NCI-H1436 treated with DMSO at 0.1 percent for 48 hours (cell line): ENCODE measurements around the gene CIPC.

ENCODE experiments used
- DNase-seq: peaks from one replicate; lab custom pipeline; 2025; lab: John Stamatoyannopoulos, UW

The CIPC gene

DNA sequence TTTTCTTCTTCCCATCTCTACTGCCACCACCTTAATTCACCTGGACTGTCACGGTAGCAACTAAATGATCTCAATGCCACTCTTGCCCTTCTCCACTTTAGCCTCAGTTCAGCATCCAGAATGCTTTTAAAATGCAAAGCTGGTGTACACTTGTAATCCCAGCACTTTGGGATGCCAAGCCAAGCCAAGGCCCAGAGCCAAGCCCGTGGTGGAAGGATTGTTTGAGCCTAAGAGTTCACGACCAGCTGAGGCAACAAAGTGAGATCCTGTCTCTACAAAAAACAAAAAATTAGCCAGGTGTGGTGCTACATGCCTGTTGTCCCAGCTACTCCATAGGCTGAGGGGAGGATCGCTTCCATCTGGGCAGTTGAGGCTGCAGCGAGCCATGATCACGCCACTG is 5.9 kb downstream of the CIPC start:
- DNase-seq = no peak

DNA sequence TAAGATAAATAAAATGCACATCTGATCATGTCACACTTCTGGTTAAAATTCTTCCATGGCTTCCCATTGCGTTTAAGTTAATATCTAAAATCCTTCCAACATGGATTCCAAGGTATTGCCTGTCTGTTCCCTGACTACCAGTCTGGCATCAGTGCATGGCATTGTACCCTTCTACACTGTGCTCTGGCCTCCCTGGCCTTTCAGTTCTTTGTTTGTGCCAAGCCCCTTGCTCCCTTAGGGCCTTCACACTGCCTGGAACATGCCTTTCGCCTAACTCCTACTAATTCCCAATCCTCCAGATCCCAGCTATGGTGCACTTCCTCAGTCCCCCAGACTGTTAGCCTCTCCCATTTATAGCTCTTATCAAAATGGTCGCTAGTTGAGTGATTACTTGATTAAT is 6.3 kb downstream of the CIPC start:
- DNase-seq = no peak

DNA sequence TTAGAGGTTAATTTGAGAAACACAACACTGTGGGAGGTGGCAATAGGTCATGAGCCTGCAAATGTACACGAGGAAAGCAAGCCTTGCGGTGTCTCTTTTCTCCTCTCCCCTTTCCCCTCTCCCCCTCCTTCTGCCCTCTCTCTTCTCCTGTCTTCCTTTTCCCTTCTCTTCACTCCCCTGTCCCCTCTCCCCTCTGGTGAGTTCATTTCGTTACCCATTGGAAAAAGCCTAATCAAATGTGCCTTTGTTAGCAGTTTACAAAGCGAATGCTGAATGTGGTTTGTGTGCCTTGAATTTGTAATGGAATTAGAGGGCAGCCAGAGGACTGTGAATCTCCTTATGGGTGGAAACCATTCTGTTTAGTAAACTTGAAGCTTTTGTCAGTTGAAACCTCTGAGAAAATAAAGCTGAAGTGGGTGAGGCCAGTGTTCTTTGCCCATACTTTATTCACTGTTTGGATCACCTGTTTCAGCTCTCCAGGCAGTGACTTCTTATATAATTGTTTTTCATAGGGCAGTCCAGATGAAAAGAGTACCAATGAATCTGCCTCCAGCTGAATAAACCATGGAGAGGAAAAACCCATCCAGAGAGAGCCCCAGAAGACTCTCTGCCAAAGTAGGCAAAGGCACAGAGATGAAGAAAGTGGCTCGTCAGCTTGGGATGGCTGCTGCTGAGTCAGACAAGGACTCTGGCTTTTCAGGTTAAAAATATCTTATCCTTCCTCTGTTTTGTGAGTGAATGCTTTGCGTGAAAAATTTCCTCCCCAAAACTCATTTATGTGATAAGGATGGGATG is 7.3 kb downstream of the CIPC start:
- no peak for DNase-seq

DNA sequence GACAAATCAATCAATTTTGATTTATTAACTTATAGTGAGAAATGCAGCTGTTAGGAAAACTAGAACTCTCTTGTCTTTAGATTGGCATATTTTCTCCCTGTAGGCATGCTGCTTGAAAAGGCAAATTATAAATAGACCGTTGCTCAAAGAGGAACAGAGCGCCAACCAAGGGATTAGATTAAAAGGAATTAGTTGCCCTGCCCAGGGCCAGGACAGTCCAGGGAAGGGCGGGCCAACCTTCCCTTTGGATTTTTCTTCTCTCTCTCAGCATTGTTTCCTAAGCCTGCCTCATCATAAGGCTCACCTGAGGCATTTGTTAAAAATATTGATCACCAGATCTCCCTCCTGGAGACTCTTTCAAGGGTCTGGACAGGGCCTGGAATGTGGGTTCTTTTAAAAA is 8.6 kb downstream of the CIPC start:
- DNase-seq = no peak

DNA sequence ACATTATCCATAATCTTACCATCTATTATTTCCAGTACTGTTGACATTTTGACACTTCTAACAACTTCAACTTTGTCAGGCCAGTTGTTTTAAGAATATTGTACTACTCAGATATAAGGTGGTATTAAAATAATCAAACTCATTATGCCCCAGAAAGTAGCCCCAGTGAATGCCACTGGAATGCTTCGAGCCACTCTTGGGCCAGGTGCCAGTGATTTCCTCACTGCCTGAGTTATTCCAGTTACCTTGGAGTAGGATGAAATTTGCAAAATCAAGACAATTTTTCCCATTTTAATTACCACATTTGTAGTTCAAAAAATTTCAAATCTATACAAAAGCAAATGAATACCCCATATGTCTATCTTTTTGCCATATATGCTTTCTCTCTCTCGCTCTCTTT is 9.2 kb downstream of the CIPC start:
- DNase-seq = no peak

DNA sequence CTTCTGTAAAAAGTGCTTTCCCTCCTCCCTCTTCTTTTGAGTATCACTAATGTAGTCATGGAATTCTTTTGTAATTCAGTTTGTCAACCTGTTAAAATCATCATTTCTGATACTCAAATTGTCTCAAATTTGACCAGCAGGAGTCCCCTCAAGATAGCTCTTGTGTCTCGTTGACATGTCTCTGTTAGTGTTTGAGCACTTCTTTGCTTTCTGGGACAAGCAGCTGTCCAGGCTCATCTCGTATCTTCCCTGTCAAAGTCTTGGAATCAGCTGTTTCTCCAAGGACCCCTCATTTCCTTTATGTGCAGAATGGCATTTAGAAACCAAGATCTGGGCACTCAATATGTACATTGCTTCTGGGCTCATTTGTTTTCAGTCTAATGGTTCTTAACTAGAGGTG is 10.7 kb downstream of the CIPC start:
- no peak for DNase-seq

DNA sequence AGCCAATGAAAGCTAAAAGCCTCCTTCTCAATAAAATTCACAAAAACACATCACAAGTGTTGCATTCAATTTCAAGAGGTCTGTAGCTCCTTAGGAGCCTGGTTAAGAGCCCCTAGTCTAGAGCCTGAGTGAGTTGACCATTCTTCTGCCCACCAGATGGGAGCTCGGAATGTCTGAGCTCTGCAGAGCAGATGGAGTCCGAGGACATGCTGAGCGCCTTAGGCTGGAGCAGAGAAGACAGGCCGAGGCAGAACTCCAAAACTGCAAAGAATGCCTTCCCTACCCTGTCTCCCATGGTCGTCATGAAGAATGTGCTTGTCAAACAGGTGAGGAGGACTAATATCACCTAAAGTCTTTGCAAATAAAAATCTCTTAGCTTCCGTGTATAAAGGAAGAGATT is 11.6 kb downstream of the CIPC start:
- DNase-seq = no peak

DNA sequence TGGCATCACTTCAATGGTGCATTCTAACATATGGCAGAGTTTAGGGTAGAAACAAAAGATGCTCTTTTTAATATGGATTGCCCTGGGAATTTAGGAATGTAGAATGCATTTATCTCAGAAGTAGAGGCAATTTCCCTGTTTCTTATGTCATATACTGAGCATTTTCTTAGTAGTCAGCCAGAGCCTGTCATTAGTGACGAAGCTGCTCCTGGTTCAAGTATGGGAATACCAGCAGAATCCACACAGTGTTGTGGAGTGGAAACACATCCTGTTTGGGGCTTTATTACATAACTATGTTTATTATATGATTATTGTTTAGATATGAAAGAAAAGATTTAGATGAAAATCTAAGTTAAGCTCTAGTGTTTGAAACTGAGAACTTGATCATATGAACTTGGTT is 12.2 kb downstream of the CIPC start:
- no peak for DNase-seq

DNA sequence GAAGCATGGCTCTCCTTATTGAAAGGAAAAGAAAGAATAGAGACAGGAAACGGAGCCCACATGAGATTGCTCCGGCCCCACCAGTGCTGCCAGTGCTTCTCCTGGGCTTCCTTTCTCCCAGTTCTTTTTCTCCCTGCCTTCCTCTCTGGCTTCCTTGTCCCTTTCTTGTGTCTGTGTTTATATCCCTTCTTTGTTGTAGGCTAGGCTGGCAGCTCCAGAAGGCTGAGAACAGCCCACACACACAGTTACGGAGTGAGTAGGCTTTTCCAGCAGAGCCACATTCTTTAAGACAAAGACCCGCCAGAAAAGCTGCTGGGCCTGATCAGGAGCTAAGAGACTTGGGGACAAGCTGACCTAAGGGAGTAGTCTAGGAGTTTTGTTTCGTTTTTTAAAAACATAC is 13.0 kb downstream of the CIPC start:
- DNase-seq = no peak

DNA sequence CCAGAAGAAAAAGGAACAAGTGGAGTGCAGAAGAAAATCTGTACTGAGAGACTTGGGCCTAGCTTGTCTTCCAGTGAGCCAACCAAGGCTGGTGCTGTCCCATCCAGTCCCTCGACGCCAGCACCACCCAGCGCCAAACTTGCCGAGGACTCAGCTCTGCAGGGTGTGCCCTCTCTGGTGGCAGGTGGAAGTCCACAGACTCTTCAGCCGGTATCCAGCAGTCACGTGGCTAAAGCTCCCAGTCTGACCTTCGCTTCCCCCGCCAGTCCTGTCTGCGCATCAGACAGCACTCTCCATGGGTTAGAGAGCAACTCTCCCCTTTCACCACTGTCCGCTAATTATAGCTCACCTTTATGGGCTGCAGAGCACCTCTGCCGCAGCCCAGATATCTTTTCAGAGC is 15.6 kb downstream of the CIPC start:
- DNase-seq = no peak

DNA sequence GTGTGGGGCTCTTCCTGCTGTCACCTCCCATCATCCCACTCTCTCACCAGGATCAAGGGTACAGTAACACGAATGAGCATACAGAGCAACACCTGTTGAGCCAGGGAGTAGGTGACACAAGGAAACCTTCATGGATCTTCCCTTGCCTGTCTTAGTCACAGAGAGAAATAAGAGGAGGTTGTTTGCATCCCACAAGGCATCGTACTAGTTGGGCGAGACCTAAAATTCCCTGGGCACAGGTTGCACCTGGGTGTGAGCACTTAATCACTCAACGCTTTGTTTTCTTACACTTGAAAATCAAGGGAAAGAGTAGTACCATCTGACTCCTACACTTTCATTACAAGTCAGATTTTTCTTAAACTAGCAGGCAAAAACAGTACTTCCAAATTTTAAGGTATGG is 16.6 kb downstream of the CIPC start:
- no peak for DNase-seq

DNA sequence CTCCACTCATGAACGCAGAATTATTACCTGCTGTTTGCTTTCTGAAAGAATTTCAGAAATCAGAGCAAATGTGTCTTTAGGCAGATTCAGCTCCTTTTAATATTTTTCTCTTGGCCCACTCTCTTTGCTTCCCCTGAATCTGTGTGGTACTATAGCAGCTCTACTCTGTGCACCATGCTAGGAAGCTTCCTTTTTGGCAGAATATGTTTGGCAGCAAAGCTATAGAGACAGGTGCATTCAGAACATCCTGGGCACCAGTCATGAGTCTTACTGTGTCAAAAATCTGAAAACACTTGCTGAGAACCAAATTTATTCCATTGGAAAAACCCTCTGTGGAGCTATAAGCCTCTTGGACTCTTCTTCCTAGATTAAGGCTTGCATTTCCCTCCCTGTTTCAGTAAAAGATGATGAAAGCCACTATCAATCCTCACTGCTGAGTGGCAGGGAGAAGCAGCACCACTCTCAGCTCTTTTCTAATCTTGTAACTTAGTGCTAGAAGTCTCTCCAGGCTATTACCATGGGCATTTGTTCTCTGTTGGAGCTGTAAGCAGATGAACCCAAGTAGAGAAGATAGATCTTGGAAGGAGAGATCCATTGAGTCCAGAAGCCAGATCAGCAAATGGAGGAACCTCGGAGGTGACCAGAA is 18.2 kb downstream of the CIPC start:
- no peak for DNase-seq

DNA sequence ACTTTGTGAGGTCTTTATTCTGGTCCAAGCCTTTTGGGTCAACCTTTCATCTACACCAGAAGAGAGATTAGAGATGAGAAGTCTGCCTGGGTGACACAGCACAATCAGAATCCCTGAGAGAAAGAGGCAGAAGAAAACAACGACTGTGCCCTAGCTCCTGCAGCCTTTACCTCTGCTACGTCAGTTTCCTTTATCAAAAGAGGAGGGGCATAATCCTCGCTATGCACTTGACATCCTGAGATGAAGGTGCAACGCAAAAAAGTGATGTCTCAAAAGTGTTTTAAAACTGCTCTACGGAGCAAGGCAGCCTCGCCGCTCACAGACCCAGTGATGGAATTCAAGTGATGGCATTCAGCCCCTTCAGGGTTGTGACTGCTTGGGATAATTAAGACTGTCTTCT is 21.8 kb downstream of the CIPC start:
- no peak for DNase-seq

DNA sequence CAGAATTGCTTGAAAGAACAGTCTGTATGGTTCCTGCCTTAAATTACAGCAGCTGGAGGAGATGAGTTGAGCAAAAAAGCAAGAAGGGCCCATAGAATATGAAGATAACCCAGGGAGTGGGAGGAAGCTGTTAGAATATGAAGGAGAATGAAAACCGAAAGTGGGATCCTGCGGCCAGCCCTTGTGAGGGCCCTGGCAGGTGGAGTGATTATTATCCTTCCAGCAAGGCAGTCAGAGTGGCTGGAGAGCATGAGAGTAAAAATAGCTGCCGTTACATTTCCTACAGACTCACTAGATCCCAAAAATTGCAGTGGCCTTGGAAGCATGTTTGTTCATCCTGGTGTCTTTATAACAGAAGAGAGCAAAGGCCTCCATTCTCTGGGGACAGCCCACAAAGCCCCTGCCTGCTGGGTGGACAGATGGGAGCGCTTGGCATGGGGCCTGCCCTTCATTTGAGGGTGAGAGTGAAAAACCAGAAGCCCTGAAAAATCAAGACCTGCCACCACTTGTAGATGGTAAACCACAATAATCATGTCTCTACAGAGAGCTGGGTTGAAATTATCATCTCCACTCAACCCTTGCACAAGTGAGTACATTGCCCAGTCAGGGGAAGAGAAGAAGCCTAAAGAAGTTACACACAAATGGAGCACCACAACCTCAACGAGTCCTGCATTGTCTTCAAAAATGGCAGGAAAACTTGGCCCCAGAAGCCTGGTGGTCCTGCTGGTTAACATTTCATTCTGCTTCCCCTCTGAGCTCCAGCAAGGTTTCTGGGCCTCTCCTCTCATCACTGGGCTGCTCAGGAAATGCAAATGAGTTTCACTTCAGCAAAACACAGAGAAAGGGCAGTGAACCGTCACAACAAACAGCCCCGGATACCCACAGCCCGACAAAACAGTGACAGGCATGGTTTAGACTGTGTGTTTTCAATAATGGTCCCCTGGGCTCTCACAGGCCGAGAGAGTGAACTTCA is 23.0 kb downstream of the CIPC start:
- DNase-seq = no peak

DNA sequence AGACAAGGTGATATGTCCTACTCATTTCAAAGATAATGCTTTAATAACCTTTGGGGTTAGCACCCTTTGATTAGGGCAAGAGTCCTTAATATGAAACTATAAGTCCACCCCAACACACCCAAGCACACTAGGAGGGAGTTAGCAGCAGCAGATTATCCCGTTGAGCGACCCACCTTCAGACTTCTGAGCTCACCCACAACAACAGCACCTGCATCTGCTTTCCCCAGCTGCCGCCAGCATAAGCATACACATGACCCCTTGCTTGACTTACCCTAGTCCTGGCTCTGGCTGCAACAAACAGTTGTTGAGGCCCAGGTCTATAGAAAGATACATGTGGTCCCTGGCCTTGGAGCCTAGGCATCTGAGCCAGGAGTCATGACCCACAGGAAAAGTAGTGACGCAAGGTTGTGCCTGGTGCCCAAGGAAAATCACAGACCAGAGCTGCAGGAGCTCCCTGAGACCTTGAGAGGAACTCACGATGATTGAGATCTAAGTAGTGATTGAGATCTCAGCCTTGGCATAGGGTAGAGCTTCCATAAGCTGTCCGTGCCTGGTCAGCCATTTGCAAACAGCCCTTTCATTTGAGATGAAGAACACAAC is 24.6 kb downstream of the CIPC start:
- DNase-seq = no peak

DNA sequence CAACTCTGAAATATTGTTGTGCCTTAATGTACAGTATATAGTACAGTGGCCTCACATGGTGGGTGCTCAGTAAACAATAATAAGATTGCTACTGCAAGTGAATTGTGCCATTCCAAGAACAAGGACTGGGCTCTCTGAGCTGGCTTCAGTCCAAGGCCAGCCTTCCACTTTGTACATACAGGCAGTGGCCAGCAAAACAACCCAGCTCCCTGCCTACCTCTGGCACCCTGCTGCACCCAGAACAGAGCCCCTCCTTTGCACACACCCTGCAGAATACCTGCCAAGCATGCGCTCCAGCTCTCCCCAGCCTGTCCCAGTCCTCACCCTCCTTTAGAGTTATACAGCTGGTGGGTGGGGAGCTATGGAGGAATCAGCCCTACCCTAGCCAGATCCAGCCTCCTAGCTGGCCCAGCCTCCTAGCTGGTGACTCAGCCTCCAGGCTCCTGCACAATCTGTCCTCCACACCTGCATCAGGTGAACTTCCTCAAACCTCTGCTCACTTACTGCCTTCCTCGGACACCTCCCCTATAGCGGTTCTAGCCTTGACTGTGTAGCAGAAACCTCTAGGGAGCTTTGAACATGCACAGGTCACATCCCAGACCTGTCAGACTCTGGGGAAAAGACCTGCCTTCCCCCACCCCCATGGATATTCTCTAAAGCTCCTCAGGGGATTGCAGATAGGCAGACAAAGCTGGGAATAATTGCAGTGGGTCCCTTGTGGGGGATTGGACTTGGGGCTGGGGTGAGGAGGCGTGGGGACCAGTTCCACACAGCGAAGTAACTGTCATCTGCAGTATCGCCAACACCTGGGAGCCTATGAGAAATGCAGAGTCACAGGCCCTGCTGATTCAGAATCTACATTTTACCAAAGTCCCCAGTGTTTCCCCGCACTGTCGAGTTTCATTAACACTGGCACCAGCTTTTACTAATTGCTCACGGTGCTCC is 25.6 kb downstream of the CIPC start:
- no peak for DNase-seq

DNA sequence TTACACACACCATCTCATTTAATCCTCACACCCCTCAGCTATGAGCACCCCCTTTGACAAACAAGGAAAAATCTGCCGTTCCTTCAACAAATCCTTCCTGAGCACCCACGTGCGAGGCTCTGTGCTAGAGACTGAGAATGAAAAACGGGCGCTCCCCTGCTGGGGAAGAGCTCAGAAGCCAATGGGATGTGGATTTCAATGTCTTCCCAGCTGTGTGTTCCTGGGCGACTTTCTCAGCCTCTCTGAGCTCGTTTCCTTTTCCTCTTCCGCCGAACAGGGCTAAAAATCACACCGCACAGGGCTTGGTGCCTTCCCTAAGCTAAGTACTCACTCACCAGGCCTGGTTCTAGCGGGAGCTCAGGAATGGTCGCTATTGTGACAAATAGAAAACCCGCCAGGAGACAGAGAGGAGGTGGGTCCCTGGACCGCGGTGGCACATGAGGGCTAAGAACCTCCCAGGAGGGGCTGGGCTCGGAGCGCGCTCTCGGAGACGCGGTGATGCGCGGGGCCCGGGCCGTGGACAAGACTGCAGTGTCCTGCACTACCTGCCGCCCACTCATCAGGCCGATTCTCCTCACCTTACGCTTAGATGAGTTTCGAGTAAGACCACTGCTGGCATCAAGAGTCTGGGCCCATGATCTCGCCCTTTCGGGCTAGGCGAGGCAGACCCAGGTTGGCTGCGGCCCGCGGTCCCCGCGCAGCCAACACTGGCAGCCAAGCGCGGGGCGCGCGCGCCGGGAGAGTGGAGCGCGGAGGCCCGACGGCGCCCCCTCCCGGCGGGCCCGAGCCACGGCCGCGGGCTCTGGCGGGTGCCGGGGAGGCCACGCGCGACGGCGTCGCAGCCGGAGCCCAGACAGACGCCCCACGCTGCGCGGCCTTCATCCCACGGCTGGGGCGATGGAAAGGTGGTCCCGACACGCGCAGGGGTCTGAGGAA is 26.6 kb downstream of the CIPC start:
- DNase-seq = no peak

DNA sequence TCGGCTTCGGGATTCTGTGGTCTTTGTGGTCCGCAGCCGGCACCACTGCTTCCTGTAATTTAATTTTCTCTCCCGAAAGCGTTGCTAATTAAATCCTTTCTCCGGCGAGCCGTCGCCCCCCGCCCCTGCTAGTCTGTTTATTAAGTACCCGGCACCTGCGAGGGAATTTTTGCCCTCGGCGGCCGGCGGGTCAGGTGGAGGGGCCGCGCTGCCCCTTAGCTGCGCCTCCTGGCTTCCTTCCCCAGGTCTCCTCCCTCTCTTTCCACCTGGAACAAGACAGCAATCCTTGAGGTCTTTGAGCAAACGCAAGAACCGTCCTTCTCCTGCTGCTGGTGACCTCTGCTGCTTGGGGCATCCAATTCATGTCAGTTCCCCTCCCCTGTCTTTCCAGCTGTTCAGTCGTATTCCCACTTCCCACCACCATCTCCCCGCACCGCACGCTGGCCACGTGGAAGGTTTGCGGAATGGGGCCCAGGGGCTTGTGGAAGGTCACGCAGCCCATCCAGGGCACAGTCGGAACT is 27.3 kb downstream of the CIPC start:
- DNase-seq = no peak

DNA sequence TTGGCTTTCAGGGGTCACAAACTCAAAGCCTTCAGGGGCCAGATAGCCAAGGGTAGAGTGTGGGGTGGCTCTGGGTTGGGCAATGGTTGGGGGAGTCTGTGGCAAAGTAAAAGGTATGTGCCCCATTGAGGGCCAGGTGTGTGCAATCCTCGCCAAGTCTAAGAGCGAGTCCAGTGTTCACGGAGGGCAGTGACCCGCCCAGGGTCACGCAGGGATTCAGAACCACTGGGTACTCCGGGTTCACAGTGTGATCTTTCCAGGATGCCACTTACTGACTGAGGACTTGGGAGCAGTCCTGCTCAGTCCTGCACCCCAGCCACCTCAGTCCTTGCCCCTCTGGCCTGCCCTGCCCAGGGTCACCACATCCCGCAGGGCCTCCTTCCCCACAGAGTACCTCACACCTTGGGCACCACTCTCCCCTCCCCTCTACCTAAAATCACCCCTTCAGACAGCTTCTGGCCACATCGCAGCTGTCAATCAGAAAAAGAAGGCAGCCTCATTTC is 27.8 kb downstream of the CIPC start:
- DNase-seq = no peak
